GM19099 (cell line): Measurements from ENCODE around the gene TOP3B.

ENCODE experiments used
- POLR2A ChIP-seq: IDR thresholded peaks from 3 replicates; pipeline ENCODE4 v1.6.1; 2011; ENCODE audit warnings: low read depth; ENCODE audit not compliant: insufficient read length; ENCODE audit errors: extremely low read depth

The TOP3B gene

GRCh38 chr22:21982338-21982965 is at the start of gene TOP3B:
TSS of gene TOP3B (minus strand) at chr22:21982787. CDS start at chr22:21975709, 7,078 bp downstream.
- TF ChIP-seq POLR2A, result peak; percentile 96

- no peak for TF ChIP-seq POLR2A
Observed at GRCh38 chr22:22031183-22031945, 48.8 kb upstream of the TOP3B start.

GRCh38 chr22:22030493-22031182 is 48.1 kb upstream of the TOP3B start:
- TF ChIP-seq POLR2A, result peak; percentile 90

DNA sequence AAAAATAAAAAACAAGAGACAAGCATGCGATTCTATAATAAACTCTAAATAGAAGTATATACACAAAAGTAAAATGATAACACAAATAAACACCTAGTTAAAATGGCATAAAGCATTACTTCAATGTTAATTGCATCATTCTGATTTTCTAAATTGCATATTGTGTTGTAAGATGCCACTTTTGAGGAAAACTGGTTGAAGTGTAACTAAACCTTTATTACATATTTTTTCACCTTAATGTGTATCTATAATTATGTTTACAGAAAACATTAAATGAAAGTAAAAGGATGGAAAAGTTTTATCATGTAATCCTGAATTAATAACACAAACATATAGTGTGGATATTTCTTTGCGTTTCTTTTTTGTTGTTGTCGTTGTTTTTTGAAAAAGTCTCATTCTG is 45.4 kb upstream of the TOP3B start:
- no peak for TF ChIP-seq POLR2A

DNA sequence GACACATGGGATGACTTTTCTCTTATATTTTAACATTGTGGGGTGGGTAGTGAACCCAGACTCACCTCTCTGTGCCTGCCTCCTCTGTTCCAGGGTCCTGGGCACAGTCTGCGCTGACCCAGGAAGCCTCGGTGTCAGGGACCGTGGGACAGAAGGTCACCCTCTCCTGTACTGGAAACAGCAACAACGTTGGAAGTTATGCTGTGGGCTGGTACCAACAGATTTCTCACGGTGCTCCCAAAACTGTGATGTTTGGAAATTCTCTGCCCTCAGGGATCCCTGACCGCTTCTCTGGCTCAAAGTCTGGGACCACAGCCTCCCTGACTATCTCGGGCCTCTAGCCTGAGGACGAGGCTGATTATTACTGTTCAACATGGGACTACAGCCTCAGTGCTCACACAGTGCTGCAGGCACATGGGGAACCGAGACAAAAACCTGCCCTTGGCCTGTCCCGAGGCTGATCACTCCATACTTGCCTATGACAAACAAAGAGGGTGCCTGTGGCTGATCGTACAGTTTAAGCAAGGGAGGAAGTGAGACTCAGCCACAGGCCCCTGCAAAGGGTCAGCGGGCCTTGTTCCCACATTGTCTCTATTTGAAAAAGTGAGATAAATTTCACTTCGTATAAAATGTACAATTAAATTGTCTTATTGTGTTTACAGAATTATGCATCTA is 43.7 kb upstream of the TOP3B start:
- no peak for TF ChIP-seq POLR2A

DNA sequence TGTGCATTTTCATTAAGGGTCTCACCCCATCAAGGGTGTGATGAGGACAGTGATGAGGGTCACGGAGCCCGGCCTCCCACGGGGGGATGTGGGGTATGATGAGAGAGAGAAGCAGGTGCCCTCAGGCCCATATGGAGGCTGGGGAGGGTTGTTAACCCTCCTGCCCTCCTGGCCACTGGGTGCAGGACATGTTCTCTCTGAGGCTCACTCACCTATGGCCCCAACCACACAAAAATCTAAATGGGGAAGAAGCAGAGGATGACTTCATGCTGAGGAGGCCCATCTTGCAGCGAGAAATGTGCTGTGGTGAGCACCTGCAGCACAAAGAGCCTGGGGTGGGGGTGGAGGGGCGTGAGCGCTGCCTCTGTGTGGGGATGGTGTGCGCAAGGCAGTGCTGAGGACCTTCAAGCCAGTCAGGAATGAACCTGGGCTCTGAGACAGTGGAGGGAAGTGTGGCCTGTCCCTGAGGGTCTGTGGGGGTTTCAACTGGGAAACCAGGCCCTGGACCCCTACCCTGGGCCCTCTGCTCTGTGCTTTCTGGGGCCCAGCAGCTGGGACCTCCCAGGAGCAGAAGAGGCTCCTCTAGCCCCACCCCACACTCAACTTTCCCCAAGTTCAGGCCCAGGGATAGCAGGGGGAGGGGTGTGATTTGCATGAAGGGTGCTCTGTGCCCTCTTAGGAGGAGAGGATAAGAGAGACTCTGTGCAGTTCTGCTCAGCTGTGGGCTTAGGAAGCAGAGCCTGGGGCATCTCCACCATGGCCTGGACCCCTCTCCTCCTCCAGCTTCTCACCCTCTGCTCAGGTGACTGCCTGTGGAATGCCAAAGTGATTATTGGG is 43.0 kb upstream of the TOP3B start:
- TF ChIP-seq POLR2A, result peak; percentile 69

DNA sequence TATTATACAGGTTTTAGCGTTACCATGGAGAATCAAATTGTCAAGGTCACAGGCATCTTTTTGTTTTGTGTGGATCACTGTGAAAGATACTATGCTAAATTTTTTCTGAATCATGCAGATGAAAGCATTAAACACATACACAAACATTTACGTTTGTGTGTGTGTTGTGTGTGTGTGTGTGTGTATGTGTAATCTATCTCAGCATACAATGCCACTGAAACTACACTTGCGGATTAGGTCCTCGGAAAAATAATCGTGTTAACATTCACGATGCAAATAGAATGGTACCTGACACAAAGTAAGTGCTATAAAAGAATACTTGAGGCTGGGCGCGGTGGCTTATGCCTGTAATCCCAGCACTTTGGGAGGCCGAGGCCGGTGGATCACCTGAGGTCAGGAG is 41.9 kb upstream of the TOP3B start:
- no peak for TF ChIP-seq POLR2A

DNA sequence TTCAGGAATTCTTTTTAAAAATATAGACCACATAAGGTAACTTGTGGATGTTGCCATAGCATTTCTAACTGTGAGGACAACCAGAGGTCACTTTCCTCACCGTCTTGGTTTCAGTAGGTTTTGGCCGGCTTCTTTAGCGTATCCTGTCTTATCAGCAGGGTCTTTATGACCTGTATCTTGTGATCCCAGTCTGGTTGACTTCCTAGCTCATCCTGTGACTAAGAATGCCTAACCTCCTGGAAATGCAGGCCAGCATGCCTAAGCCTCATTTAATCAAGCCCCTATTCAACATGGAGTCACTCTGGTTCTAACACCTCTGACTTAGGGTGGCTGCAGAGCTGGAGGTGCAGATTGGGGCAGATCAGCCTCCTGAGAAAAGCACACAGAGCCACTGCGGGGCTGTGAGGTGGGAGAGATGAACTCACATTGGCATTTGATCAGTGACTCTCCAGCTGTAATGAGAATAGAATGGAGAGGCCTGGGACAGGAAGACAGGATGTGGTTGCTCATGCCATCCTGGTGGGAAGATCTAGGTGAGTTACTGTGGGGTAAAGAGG is 41.1 kb upstream of the TOP3B start:
- TF ChIP-seq POLR2A, result no peak

GRCh38 chr22:22022947-22023534 is 40.5 kb upstream of the TOP3B start:
- TF ChIP-seq POLR2A, result no peak

GRCh38 chr22:22022255-22022840 is 39.8 kb upstream of the TOP3B start:
- no peak for TF ChIP-seq POLR2A

GRCh38 chr22:22021162-22021750 is 38.7 kb upstream of the TOP3B start:
- no peak for TF ChIP-seq POLR2A

DNA sequence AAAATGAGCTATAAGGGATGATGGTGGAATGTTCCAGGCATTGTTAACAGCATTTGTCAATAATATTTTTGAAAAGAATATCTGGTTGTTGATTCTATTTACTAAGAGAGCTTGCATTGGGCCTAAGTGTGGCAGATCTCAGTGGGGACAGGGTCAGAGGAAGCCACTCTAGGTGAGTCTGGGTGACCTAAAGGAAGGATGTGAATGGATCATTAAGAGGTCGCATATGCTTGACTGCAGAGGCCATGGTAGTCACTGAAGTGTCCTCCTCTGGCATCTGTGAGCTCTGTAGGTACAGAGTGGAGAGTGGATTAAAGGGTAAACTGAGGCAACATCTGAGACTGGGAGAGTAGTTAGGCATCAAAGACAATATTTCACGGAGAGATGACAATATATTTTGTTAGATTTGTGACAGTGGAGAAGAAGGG is 37.9 kb upstream of the TOP3B start:
- TF ChIP-seq POLR2A, result no peak
